Osteoblast (primary cell): ENCODE results near the gene DEFB127. TPM values are rescaled to one million over a fixed set of nuclear protein-coding genes. Genes with fewer than 3 reads are reported as not detected.
A peak's percentile ranks its signal among the peaks of the same experiment; 100 is the strongest.

Experiments used
- DNase-seq: peaks from one replicate; pipeline ENCODE4 v3.0.0; 2011; ENCODE audit warnings: low spot score, mixed read lengths; ENCODE audit not compliant: insufficient read length; ENCODE audit errors: missing footprints
- H2AFZ ChIP-seq: 2 replicates; pipeline ENCODE4 v1.6.0; 2011; ENCODE audit warnings: mild to moderate bottlenecking, low read length
- H3K27ac ChIP-seq: 2 replicates; pipeline ENCODE4 v1.5.1; 2011; ENCODE audit warnings: mild to moderate bottlenecking, low read depth, low read length, moderate library complexity
- H3K27me3 ChIP-seq: 2 replicates; pipeline ENCODE4 v1.6.0; 2012; ENCODE audit warnings: mild to moderate bottlenecking, control low read depth, inconsistent platforms, low read length, moderate library complexity; ENCODE audit not compliant: insufficient read depth
- H3K36me3 ChIP-seq: 2 replicates; pipeline ENCODE4 v1.5.1; 2011; ENCODE audit warnings: mild to moderate bottlenecking, low read length, control low read depth, moderate library complexity; ENCODE audit not compliant: insufficient read depth
- H3K4me1 ChIP-seq: 2 replicates; pipeline ENCODE4 v1.5.1; 2011; ENCODE audit warnings: mild to moderate bottlenecking, low read length, control low read depth, moderate library complexity; ENCODE audit not compliant: insufficient read depth
- H3K4me2 ChIP-seq: 2 replicates; pipeline ENCODE4 v1.6.0; 2011; ENCODE audit warnings: mild to moderate bottlenecking, low read length; ENCODE audit not compliant: insufficient read depth
- H3K4me3 ChIP-seq: fragments of 200-600 bp; sonication (generic); 3 replicates; pipeline ENCODE4 v1.5.1; 2012; ENCODE audit warnings: mild to moderate bottlenecking, low read length, inconsistent platforms; ENCODE audit not compliant: insufficient read depth
- H3K79me2 ChIP-seq: 2 replicates; pipeline ENCODE4 v1.6.0; 2012; ENCODE audit warnings: mild to moderate bottlenecking, low read length, control low read depth, inconsistent platforms; ENCODE audit not compliant: insufficient read depth
- H3K9me3 ChIP-seq: 2 replicates; pipeline ENCODE4 v1.5.1; 2011; ENCODE audit warnings: low read depth, low read length, control low read depth
- H4K20me1 ChIP-seq: 2 replicates; pipeline ENCODE4 v1.6.0; 2012; ENCODE audit warnings: mild to moderate bottlenecking, low read length, control low read depth; ENCODE audit not compliant: insufficient read depth
- total RNA-seq: library from RNA; depleted of rRNA; stranded (reverse); fragments of >200 nt; gene quantifications from 2 replicates; pipeline ENCODE4 v1.2.3, GENCODE V29; 2012
- TF ChIP-seq, protein P1 (sequence below): IDR thresholded peaks from 2 replicates; pipeline ENCODE4 v1.5.1; 2011; ENCODE audit warnings: mild to moderate bottlenecking, low read depth, low read length, moderate library complexity; ENCODE audit errors: extremely low read depth

The DEFB127 gene
- total RNA-seq, 1 donor: not detected

DNA sequence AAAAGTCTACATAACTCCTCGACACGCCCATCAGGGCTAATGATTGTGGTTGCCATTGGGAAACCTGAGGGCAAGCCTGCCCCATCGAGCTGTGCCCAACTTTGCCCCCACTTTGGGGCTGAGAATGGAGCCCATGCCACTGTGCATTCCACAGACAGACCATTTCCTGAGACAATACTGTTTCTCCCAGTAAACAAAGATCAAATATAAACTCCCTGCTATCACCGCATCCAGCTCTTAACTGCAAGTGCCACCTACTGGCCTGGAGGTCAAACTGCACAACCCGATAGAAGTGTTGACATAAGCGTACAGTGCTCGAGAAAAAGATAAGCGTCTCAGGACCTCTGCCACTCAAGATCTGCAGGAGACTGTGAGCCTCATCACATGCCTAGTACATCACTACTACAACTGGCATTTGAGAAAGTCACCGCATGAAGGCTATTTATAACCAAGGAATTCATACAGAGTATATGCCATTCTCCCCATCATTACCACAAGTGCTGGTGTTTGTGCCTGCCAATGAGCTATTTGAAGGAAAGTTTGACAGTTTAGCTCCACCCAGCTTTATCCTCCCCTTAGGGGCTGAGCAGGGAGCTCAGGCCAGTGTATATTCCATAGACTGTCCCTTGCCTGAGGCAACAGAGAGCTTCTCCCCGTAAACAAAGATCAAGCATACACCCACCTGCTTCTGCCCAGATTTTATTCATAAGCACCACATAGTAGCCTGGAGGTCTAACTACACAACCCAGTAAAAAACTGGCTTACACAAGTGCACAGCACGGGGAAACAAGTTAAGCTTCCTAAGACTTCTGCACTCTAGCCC lies 19.4 kb upstream of the DEFB127 start:
- no peak for DNase-seq
- no peaks in the 10 kb centered on the region for H4K20me1 ChIP-seq
- no peak overlapping the region for H3K4me2 ChIP-seq
- H2AFZ ChIP-seq: no peak overlapping the region
- no peaks in the 10 kb centered on the region for H3K4me1 ChIP-seq
- peaks cover 2% of the 10 kb centered on the region for H3K27me3 ChIP-seq
- no peaks in the 10 kb centered on the region for H3K36me3 ChIP-seq
- TF ChIP-seq, protein P1, sequence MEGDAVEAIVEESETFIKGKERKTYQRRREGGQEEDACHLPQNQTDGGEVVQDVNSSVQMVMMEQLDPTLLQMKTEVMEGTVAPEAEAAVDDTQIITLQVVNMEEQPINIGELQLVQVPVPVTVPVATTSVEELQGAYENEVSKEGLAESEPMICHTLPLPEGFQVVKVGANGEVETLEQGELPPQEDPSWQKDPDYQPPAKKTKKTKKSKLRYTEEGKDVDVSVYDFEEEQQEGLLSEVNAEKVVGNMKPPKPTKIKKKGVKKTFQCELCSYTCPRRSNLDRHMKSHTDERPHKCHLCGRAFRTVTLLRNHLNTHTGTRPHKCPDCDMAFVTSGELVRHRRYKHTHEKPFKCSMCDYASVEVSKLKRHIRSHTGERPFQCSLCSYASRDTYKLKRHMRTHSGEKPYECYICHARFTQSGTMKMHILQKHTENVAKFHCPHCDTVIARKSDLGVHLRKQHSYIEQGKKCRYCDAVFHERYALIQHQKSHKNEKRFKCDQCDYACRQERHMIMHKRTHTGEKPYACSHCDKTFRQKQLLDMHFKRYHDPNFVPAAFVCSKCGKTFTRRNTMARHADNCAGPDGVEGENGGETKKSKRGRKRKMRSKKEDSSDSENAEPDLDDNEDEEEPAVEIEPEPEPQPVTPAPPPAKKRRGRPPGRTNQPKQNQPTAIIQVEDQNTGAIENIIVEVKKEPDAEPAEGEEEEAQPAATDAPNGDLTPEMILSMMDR: peak; percentile 8
- no peak overlapping the region for H3K4me3 ChIP-seq
- H3K9me3 ChIP-seq: no peaks in the 10 kb centered on the region
- H3K27ac ChIP-seq: no peak overlapping the region
- no peaks in the 10 kb centered on the region for H3K79me2 ChIP-seq

DNA sequence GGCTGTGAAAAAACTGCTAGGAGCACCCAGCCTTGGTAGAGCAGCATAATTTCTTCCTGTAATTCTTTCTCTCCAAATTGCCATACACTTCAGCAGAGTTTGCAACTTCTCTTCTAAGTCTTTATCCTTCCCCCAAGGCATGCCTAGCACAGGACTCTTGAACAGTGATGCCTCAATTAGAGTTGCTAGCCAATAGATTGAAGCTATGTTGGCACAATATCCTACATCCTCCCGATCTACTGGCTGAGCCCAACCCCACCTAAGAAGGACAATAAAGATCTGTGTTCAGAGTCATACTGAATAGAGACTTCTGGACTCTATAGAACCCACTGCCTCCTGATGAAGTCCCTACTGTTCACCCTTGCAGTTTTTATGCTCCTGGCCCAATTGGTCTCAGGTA lies 15.0 kb upstream of the DEFB127 start, which contains the start of gene DEFB126:
Gene DEFB126, plus strand, starts transcription at position 301 of the 400 bp plus-strand sequence. Its CDS starts 39 bp downstream, at position 340.
- peaks cover 8% of the 10 kb centered on the region for H3K27me3 ChIP-seq
- H3K9me3 ChIP-seq: no peaks in the 10 kb centered on the region
- H3K4me2 ChIP-seq: no peak within 1 kb of the TSS
- no peak within 1 kb of the TSS for H2AFZ ChIP-seq
- H3K36me3 ChIP-seq: no peaks in the 10 kb centered on the region
- H3K79me2 ChIP-seq: no peaks in the 10 kb centered on the region
- no peak for DNase-seq
- no peaks in the 10 kb centered on the region for H4K20me1 ChIP-seq
- H3K4me1 ChIP-seq: no peaks in the 10 kb centered on the region
- no peak within 1 kb of the TSS for H3K27ac ChIP-seq
- no peak within 1 kb of the TSS for H3K4me3 ChIP-seq
- TF ChIP-seq, protein P1: no peak

DNA sequence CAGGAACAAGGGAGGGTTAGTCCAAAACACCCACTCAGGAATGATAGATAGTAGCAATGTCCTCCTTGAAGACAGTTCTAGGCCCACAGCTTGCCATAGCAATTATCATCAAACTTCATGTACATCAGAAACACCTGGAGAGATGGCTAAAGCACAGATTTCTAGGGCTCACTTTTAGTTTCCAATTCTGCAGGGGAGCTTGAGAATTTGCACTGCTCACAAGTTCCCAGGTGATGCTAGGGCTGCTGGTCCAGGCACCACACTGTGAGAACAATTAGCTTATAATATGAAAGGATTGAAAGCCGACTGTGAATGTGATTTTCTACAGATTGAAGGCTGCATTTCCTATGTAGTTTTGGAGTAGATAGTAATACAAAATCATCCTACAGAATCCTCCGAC lies 11.4 kb upstream of the DEFB127 start:
- no peak overlapping the region for H2AFZ ChIP-seq
- no peaks in the 10 kb centered on the region for H3K9me3 ChIP-seq
- TF ChIP-seq, protein P1: no peak
- H3K36me3 ChIP-seq: no peaks in the 10 kb centered on the region
- no peak overlapping the region for H3K27ac ChIP-seq
- peaks cover 8% of the 10 kb centered on the region for H3K27me3 ChIP-seq
- no peaks in the 10 kb centered on the region for H4K20me1 ChIP-seq
- H3K4me2 ChIP-seq: no peak overlapping the region
- H3K4me3 ChIP-seq: no peak overlapping the region
- DNase-seq: no peak
- H3K4me1 ChIP-seq: no peaks in the 10 kb centered on the region
- no peaks in the 10 kb centered on the region for H3K79me2 ChIP-seq

DNA sequence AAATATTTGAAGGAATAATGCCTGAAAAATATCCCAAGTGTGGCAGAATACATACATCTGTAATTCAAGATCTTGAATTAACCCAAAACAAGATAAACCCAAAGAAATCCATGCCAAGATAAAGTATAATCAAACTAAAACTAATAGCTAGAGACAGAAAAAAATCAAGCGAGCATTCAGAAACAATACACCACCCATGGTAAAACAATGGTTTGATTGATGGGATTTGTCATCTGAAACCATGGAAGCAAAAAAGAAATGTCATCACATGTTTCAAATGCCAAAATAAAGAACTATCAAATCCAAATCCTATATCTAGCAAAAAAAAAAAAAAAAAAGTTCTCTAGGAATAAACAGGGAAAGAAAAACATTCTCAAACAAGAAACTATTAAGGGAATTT lies 5.1 kb upstream of the DEFB127 start:
- TF ChIP-seq, protein P1: no peak
- H3K4me1 ChIP-seq: no peaks in the 10 kb centered on the region
- no peak overlapping the region for H3K4me3 ChIP-seq
- no peak overlapping the region for H3K27ac ChIP-seq
- no peaks in the 10 kb centered on the region for H3K27me3 ChIP-seq
- no peaks in the 10 kb centered on the region for H3K36me3 ChIP-seq
- H3K9me3 ChIP-seq: no peaks in the 10 kb centered on the region
- no peak overlapping the region for H3K4me2 ChIP-seq
- H3K79me2 ChIP-seq: no peaks in the 10 kb centered on the region
- H2AFZ ChIP-seq: no peak overlapping the region
- DNase-seq: no peak
- H4K20me1 ChIP-seq: no peaks in the 10 kb centered on the region
